SU-DHL-6 (cell line): ENCODE results near the gene CELSR1.

Source experiments
- CTCF ChIP-seq: fragments of 200-600 bp; sonication (generic); IDR thresholded peaks from one replicate; pipeline ENCODE4 v1.5.1; 2017; ENCODE audit warnings: antibody characterized with exemption, mild to moderate bottlenecking, low read length, moderate library complexity; ENCODE audit not compliant: insufficient read depth, poor library complexity, severe bottlenecking
- EZH2phosphoT487 ChIP-seq: fragments of 200-600 bp; sonication (generic), shearing (Covaris generic); conservative IDR thresholded peaks from 2 replicates; pipeline ENCODE4 v1.6.1; 2018; ENCODE audit warnings: mild to moderate bottlenecking, antibody characterized with exemption, low read length, moderate library complexity, mixed read lengths

DNA sequence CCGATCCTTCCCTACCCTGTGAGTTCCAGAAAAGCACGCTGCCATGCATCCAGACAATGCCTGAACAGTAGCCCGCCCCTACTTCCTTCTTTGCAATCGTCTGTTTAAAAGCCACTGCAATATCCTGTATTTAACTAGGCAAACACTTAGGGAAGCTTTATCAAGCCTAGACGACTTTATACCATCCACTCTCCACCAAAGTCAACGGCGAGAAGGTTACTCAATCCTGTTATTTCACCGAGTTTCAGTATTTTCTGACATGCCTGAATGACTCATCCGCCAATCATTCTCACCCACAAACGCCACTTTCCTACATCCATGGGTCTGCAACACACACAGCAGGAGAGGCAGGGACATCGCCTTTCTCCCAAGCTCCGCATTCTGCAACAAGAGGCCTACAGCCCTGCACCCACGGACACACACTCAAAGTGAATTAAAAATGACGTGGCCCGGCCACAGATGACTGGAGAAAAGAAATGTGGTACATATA, 9.3 kb downstream of the CELSR1 start:
- TF ChIP-seq CTCF, result no peak
- TF ChIP-seq EZH2phosphoT487, result no peak
